Activated naive CD8-positive, alpha-beta T cell treated with anti-CD3 and anti-CD28 coated beads, Interleukin-2, amount 50 U/mL, for 24 hours (primary cell): Measurements from ENCODE around the gene HERC2.
"Not testable (repeated sequence)": the region's sequence is repeated elsewhere in the genome, so short reads cannot be mapped to it uniquely, and the experiment has no call there.

Experiments used
- ATAC-seq: fragments of 150-1000 bp; cut with Tn5 transposase; one replicate; pipeline ENCODE4 v1.10.0; 2021
- DNase-seq: peaks from one replicate; pipeline ENCODE4 v3.0.0; 2021
- H3K27ac Mint-ChIP-seq: one replicate; pipeline ENCODE4 v1.8.0; 2021; ENCODE audit warnings: mild to moderate bottlenecking, mixed read lengths
- H3K27me3 Mint-ChIP-seq: one replicate; pipeline ENCODE4 v1.8.0; 2021; ENCODE audit warnings: mixed read lengths
- H3K36me3 Mint-ChIP-seq: one replicate; pipeline ENCODE4 v1.8.0; 2021; ENCODE audit warnings: low read depth, mixed read lengths
- H3K4me1 Mint-ChIP-seq: one replicate; pipeline ENCODE4 v1.8.0; 2021; ENCODE audit warnings: mixed read lengths
- H3K4me3 Mint-ChIP-seq: one replicate; pipeline ENCODE4 v1.8.0; 2021; ENCODE audit warnings: mild to moderate bottlenecking, moderate library complexity, mixed read lengths
- H3K9me3 Mint-ChIP-seq: one replicate; pipeline ENCODE4 v1.8.0; 2021; ENCODE audit warnings: mixed read lengths

The HERC2 gene

DNA sequence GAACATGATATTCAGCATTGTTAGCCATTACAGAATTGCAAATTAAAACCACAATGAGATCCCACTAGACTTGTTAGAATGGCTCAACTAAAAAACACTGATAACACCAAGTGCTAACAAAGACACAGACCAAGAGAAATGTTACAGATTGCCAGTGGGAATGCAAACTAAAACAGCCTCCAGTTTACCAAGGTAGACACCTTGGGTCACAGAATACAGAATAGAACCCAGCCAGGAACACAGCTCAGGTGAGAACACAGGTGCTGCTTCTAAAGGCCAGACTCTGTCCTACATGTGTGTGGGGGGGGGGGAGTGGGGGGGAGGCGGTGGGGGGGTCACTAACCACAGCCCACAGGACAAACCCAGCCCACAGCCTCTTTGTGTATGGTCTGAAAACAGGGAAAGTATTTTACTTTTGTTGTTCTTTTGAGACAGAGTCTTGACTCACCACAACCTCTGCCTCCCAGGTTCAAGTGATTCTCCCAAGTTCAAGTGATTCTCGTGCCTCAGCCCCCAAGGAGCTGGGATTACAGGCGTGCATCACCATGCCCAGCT lies 26.9 kb downstream of the HERC2 start:
- H3K27me3 Mint-ChIP-seq, H3K4me3 Mint-ChIP-seq, H3K9me3 Mint-ChIP-seq, DNase-seq, H3K27ac Mint-ChIP-seq, H3K4me1 Mint-ChIP-seq, ATAC-seq: not testable (repeated sequence)
- H3K36me3 Mint-ChIP-seq = peaks cover 30% of the 10 kb centered on the region

DNA sequence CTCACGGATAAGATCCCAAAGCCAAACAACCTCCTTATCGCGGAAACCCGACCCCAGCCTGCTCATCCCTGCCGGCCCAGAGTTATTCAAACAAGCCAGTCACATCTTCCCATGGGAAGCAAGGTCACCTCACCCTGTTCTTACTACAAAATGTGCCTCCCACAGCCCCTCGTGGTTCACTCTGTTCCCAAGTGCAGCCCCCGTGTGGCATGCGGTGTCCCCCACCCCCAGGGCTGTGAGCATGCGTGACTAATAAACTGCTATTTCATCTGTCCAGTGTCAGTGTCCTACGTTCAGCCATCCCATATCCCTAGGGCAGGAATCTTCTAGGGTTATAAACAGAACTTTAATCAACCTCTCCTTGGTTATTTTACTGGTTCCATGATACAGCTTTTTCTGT lies 27.4 kb downstream of the HERC2 start:
- peaks cover 35% of the 10 kb centered on the region for H3K36me3 Mint-ChIP-seq
- not testable (repeated sequence) for DNase-seq, H3K27ac Mint-ChIP-seq, H3K9me3 Mint-ChIP-seq, ATAC-seq, H3K4me3 Mint-ChIP-seq, H3K27me3 Mint-ChIP-seq, H3K4me1 Mint-ChIP-seq

DNA sequence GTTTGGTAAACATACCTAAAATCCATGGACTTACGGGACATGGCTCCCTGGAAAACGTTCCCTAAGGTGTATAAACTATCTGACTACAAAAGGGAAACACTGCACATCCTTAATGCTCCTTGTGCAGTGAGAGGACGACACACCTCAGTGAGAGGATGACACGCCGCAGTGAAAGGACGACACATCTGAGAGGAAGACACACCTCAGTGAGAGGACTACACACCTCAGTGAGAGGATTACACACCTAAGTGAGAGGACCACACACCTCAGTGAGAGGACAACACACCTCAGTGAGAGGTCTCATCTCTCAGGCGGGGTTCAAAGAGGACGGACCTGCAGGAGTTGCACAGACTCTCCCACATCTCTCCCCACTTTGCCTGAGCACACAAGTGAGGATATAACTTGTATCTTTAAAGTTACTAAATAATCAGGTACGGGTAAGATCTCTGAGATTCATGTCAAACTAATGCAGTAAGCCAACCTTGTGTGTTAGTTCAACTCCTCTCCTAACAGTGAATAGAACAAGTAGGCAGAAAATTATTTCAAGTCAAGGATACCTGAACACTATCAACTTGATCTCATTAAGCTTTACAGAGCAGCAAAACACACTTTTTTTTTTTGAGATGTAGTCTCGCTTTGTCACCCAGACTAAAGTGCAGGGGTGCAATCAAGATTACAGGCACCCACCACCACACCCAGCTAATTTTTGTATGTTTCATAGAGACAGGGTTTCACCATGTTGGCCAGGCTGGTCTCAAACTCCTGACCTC lies 32.1 kb downstream of the HERC2 start:
- H3K27me3 Mint-ChIP-seq = no peaks in the 10 kb centered on the region
- peaks cover 54% of the 10 kb centered on the region for H3K36me3 Mint-ChIP-seq
- DNase-seq (no peak), ATAC-seq (no peak)
- H3K4me1 Mint-ChIP-seq = peaks cover 8% of the 10 kb centered on the region
- H3K9me3 Mint-ChIP-seq = peaks cover 7% of the 10 kb centered on the region
- no peak overlapping the region for H3K27ac Mint-ChIP-seq
- H3K4me3 Mint-ChIP-seq = no peak overlapping the region

DNA sequence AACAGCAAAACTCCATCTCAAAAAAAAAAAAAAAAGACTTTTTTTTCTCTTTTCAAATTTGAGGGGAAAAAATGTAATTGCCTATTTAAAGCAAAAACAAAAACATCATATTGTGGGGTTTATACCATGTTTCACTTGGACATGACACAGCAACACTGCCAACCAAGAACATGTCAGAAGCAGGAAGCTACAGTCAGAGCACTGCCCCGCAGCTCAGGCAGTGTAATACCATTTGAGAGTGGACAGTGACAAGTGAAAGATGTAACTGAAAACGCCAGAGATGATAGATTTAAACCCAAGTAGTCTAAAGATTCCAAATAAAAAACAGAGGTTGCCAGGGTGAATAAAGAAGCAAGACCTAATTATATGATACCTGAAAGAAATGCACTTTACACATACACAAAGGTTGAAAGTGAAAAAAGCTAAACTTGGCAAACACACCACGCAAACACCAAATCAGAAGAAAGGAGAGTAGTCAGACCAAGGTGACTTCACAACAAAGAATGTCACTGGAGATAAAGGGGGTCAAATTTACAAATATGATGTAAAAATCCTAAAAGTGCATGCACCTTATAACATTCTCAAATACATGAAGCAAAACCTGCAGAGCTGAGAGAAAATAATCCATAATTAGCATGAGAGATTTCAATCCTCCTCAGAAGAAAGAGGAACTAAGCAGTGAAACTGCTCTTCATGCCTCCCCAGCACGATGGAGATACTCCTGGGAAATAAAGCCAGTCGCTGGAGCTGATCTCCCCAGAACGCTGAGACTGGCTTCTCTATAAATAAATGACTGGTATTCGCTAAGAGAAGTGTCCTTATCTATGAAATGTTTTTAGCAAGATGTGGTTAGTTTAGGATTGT lies 32.9 kb downstream of the HERC2 start:
- not testable (repeated sequence) for H3K4me3 Mint-ChIP-seq, ATAC-seq, H3K4me1 Mint-ChIP-seq, H3K27ac Mint-ChIP-seq, H3K27me3 Mint-ChIP-seq, H3K9me3 Mint-ChIP-seq, DNase-seq
- H3K36me3 Mint-ChIP-seq = peaks cover 58% of the 10 kb centered on the region

GRCh38 chr15:28286659-28287058 lies 35.3 kb downstream of the HERC2 start:
- not testable (repeated sequence) for DNase-seq, H3K27ac Mint-ChIP-seq, H3K27me3 Mint-ChIP-seq, H3K4me1 Mint-ChIP-seq, ATAC-seq, H3K4me3 Mint-ChIP-seq
- Mint-ChIP-seq H3K36me3 (peaks cover 56% of the 10 kb centered on the region), H3K9me3 (peaks cover 13% of the 10 kb centered on the region)

GRCh38 chr15:28286031-28286430 lies 35.9 kb downstream of the HERC2 start:
- no peak for DNase-seq

DNA sequence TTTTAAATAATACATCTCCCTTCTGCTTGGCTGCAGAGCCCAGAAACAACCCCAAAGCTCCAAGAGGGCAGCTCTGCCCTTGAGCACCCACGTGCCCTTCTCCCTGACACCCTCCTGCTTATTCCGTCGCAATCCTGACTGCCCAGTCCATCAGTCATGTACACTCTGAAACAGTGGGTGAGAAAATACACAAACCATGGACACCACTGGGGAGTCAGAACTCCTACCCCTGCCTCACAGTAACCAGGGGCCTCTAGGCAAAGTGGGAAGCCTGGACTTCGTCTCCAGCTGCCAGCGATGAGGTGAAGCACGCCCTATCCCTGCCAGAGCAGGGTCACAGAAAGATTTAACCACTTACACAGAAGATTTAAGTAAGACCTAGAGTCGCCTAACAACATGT lies 40.1 kb downstream of the HERC2 start:
- no peak overlapping the region for H3K4me3 Mint-ChIP-seq
- ATAC-seq = no peak
- H3K36me3 Mint-ChIP-seq = peaks cover 38% of the 10 kb centered on the region

More at GRCh38 chr15:28286031-28286430, 35.9 kb downstream of the HERC2 start:
- no peak overlapping the region for H3K27ac Mint-ChIP-seq
- peaks cover 7% of the 10 kb centered on the region for H3K4me1 Mint-ChIP-seq
- H3K27me3 Mint-ChIP-seq = no peaks in the 10 kb centered on the region
- H3K9me3 Mint-ChIP-seq = peaks cover 13% of the 10 kb centered on the region
- ATAC-seq = no peak
- H3K36me3 Mint-ChIP-seq = peaks cover 52% of the 10 kb centered on the region
- no peak overlapping the region for H3K4me3 Mint-ChIP-seq

GRCh38 chr15:28274635-28275034 lies 47.3 kb downstream of the HERC2 start:
- H3K27ac Mint-ChIP-seq = no peak overlapping the region
- DNase-seq (no peak), ATAC-seq (no peak)
- H3K4me3 Mint-ChIP-seq = no peak overlapping the region
- no peaks in the 10 kb centered on the region for H3K4me1 Mint-ChIP-seq
- H3K9me3 Mint-ChIP-seq = no peaks in the 10 kb centered on the region
- H3K36me3 Mint-ChIP-seq = peaks cover 22% of the 10 kb centered on the region
- no peaks in the 10 kb centered on the region for H3K27me3 Mint-ChIP-seq

More for the DNA sequence above, 40.1 kb downstream of the HERC2 start:
- H3K4me1 Mint-ChIP-seq = peaks cover 4% of the 10 kb centered on the region
- H3K27ac Mint-ChIP-seq = no peak overlapping the region
- no peaks in the 10 kb centered on the region for H3K27me3 Mint-ChIP-seq
- no peak for DNase-seq
- peaks cover 7% of the 10 kb centered on the region for H3K9me3 Mint-ChIP-seq

DNA sequence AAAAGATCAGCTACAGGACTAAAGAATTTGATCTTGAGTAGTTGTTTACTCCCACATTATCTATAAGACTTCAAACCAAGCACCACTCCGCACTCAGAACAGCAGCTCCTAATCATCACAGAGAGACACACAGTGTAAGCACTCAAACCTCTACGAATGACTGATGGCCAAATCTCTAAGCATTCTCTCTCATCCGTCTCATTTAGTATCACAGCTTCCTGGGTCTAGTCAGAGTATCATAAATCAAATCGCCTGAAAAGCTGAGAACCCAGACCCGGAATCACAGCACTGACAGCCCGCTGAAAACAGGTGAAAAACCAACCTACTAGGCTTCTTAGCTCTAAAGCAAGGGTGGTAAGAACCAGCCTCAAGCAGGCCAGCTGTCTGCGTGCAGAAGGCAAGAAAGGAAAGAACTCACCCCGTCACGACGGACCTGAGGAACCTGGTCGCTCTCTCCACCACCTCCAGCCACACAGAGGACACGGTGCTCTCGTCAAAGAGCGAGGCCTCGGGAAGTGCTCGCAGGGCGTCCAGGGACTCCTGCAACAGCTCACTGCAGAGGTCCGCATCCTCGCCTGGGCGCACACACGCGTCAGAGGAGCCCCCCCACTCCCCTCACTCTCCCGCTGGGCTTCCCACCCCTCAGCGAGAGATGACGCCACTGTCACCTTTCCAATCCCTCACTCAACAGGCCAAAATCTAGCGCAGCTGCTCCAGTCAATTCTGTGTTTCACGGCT lies 47.9 kb downstream of the HERC2 start:
- Mint-ChIP-seq H3K4me3 (no peak overlapping the region), H3K36me3 (peaks cover 21% of the 10 kb centered on the region), H3K27ac (no peak overlapping the region), H3K4me1 (no peaks in the 10 kb centered on the region), H3K9me3 (no peaks in the 10 kb centered on the region), H3K27me3 (no peaks in the 10 kb centered on the region)
- DNase-seq (no peak), ATAC-seq (no peak)

GRCh38 chr15:28273468-28273867 lies 48.5 kb downstream of the HERC2 start:
- Mint-ChIP-seq H3K27me3 (no peaks in the 10 kb centered on the region), H3K9me3 (no peaks in the 10 kb centered on the region), H3K4me3 (no peak overlapping the region), H3K27ac (no peak overlapping the region), H3K4me1 (no peaks in the 10 kb centered on the region), H3K36me3 (peaks cover 21% of the 10 kb centered on the region)
- ATAC-seq = no peak
- no peak for DNase-seq

DNA sequence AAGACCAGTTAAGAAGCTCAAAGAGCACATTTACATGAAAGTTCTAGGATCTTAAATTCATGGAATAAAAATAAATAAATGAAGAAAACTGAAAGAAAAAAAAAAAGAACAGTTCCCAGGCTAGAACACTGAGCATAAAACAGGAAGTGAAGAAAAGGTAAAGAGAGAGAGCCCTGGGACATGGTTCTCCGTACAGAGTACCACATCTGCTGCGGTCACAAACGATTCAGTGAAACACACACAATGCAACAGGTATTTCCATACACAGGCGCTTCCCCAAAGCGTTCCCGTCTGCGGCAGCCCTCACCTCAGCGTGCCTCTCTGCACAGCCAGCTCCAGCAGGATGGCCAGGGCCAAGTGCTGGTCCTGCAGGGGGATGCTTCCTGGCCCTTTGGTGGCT lies 49.4 kb downstream of the HERC2 start:
- DNase-seq = no peak
- Mint-ChIP-seq H3K27me3 (no peaks in the 10 kb centered on the region), H3K4me3 (no peak overlapping the region), H3K36me3 (peaks cover 28% of the 10 kb centered on the region), H3K4me1 (no peaks in the 10 kb centered on the region), H3K27ac (no peak overlapping the region), H3K9me3 (no peaks in the 10 kb centered on the region)
- no peak for ATAC-seq

- ATAC-seq (no peak), DNase-seq (no peak)
- H3K4me3 Mint-ChIP-seq = no peak overlapping the region
- H3K36me3 Mint-ChIP-seq = peaks cover 34% of the 10 kb centered on the region
- no peaks in the 10 kb centered on the region for H3K9me3 Mint-ChIP-seq
- H3K27ac Mint-ChIP-seq = no peak overlapping the region
- no peaks in the 10 kb centered on the region for H3K27me3 Mint-ChIP-seq
- no peaks in the 10 kb centered on the region for H3K4me1 Mint-ChIP-seq
Measured at GRCh38 chr15:28271697-28272260, 50.2 kb downstream of the HERC2 start.

GRCh38 chr15:28269097-28269496 lies 52.9 kb downstream of the HERC2 start:
- peaks cover 4% of the 10 kb centered on the region for H3K4me1 Mint-ChIP-seq
- no peak overlapping the region for H3K4me3 Mint-ChIP-seq
- H3K9me3 Mint-ChIP-seq = no peaks in the 10 kb centered on the region
- DNase-seq = no peak
- no peak overlapping the region for H3K27ac Mint-ChIP-seq
- peaks cover 51% of the 10 kb centered on the region for H3K36me3 Mint-ChIP-seq
- no peaks in the 10 kb centered on the region for H3K27me3 Mint-ChIP-seq
- no peak for ATAC-seq

DNA sequence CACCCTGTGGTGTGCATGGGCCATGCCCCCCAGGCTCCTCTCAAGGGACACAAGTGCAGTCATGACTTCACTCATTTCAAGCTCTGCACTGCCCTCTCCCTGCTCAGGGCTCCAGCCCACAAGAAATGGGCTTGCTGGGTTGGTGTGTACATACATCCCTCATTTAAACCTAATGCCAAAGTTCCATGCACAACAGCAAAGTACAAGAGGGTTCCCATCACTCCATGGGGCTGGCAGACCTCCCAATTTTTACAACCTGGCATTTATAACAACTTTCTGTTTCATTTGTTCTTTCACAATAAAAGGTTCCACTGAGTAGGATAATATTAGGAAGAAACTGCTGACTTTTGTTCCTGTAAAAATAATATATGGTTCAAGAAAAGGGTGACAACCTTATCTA lies 54.3 kb downstream of the HERC2 start:
- Mint-ChIP-seq H3K4me3 (no peak overlapping the region), H3K36me3 (peaks cover 52% of the 10 kb centered on the region), H3K4me1 (peaks cover 4% of the 10 kb centered on the region), H3K27ac (no peak overlapping the region), H3K9me3 (no peaks in the 10 kb centered on the region), H3K27me3 (no peaks in the 10 kb centered on the region)
- no peak for ATAC-seq
- DNase-seq = no peak
